Measurements from ENCODE around the gene SIRT6. TPM values are rescaled to one million over a fixed set of nuclear protein-coding genes. Genes with fewer than 3 reads are reported as not detected.
"Not testable (repeated sequence)": the region's sequence is repeated elsewhere in the genome, so short reads cannot be mapped to it uniquely, and the experiment has no call there.

The SIRT6 gene
- total RNA-seq, 1 donor from 2014 or later = 11.4 TPM

DNA sequence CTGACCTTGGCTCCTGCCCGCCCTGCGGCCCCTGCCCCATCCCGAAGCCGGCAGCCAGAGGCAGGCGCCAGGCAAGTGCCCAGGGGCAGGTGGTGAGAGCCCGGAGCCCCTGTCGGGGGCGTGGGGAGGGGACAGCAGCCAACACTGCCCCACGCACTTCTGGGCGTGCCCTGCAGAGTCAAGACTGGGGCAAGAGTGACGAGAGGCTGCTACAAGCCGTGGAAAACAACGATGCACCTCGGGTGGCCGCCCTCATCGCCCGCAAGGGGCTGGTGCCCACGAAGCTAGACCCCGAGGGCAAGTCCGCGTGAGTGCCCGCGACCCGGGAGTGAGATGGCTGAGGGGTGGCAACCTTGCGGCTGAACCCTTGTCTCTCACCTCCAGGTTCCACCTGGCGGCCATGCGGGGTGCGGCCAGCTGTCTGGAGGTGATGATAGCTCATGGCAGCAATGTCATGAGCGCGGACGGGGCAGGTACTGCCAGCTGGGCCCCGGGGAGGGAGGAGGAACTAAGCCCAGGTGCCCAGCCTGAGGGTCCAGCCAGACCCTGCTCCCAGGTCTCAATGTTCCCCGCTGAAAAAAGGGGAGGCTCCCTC, 17.4 kb upstream of the SIRT6 start:
- DNase-seq (ENCODE audit: low read depth, low spot score) = no peak

DNA sequence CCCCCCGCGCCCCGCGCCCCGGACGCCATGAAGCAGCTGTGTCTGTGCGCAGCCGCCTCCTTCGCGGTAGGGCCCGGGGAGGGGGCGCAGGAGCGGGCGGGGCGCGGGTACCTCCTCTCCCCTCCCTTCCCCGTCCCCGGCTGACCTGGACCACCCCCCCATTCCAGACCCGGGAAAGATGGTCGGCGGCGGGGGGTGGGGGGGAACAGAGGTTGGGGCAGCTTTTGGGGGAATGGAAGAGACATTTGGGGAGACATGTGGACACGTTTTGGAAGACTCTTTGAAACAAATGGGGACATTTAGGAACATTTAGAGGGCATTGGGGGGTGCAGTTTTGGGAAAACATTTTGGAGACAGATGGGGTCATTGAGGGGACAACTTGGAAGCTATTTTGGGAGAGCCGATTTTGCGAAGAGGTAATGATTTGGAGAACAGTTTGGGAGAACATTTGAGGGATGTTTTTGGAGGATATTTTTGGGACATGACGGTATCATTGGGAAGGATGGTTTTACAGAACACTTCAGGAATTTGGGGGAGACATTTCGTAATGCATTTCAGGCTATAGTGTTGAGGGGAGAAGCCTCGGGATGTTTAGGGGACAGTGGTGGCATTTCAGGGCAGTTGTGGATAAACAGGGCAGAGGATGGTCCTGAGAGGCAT, 16.2 kb upstream of the SIRT6 start:
- no peak for DNase-seq (ENCODE audit: low read depth, low spot score)

DNA sequence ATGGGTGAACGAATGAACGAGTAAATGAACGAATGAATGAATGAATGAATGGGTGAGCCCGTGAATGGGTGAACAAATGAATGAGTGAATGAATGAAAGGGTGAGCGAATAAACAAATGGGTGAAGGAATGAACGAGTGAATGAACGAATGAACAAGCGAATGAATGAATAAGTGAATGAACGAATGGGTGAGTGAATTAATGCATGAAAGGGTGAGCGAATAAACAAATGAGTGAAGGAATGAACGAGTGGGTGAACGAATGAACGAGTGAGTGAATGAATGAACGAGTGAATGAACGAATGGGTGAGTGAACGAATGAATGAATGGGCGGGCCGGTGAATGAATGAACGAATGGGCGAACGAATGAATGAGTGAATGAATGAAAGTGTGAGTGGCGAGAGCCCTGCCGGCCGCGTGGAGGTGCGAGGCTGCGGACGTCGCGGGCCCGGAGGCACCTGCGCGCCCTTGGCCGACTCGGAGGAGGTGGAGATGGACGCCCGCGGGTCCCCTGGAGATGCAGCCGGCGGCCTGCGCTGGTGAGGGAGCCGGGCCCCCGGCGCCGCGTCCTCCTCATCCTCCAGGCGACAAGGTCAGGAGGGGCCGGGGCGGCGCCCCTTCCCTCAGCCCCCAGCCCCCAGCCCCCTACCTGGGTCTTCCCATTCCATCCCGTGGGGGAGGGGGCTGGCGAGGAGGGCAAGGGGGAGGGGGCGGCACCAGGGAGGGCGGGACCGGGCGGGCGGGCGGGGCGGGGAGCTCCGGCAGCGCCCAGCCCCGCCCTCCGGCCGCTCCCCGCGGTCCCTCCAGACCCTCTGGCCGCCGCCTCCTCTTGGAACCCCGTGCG, 15.5 kb upstream of the SIRT6 start:
- no peak for DNase-seq (ENCODE audit: low read depth, low spot score)

GRCh38 chr19:4197228-4197624, 14.9 kb upstream of the SIRT6 start:
- no peak for DNase-seq (ENCODE audit: low read depth, low spot score)

DNA sequence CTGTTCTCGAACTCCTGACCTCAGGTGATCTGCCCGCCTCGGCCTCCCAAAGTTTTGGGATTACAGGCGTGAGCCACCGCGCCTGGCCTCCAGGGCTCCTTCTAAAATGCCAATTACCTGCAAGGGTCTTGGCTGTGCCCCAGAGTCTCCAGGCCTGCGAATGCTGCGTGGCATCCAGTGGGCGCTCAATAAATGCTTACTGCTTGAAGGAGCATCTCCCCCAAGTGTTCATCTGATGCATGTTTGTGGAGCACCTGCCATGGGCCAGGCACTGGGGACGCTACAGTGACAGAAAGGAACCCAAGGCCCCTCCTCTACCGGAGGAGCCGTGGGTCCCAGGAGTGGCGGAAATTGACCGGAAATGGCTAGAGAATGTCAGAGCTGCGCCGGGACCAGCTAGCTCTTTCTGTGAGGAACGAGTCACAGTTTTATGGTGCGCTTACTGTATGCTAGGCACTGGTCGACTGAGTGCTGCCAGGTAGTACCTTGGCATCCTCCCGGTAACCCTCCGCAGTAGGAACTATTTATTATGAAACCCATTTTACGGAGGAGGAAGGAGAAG, 14.3 kb upstream of the SIRT6 start:
- no peak for DNase-seq (ENCODE audit: low read depth, low spot score)

DNA sequence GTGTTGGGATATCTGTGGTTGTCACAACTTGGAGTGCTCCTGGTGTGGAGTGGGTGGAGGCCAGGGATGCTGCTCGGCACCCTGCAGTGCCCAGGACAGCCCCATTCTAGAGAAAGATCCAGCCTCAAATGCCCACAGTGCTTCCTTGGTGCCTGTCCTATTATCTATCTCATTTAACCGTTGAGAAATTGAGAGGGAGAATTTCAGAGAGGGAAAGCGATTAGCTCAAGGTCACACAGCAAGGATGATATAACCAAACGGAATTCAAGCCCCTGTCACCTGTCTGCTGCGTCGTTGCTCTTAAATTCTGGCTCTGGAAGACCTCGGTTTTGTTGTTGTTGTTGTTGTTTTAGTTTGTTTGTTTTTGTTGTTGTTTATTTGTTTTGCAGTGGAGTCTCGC, 13.6 kb upstream of the SIRT6 start:
- no peak for DNase-seq (ENCODE audit: low read depth, low spot score)

DNA sequence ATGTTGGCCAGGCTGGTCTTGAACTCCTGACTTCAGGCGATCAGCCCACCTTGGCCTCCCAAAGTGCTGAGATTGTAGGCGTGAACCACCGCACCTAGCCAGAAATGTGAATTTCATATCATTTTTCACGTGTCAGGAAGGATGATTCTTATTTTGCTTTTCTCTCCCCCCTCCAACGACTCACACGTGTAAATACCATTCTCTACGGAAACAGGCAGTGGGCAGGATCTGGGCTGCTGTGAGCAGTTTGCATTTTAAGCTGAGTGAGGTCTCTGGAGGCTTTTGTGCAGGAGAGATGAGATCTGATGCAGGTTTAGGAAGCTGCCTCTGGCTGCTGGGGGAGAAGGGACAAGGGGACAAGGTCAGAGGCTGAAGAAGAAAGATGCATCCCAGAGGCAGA, 12.0 kb upstream of the SIRT6 start:
- DNase-seq (ENCODE audit: low read depth, low spot score) = no peak

GRCh38 chr19:4192537-4192936, 10.2 kb upstream of the SIRT6 start:
- not testable (repeated sequence) for DNase-seq (ENCODE audit: low read depth, low spot score)

- no peak for DNase-seq (ENCODE audit: low read depth, low spot score)
Observed at GRCh38 chr19:4189641-4190040, 7.3 kb upstream of the SIRT6 start.

DNA sequence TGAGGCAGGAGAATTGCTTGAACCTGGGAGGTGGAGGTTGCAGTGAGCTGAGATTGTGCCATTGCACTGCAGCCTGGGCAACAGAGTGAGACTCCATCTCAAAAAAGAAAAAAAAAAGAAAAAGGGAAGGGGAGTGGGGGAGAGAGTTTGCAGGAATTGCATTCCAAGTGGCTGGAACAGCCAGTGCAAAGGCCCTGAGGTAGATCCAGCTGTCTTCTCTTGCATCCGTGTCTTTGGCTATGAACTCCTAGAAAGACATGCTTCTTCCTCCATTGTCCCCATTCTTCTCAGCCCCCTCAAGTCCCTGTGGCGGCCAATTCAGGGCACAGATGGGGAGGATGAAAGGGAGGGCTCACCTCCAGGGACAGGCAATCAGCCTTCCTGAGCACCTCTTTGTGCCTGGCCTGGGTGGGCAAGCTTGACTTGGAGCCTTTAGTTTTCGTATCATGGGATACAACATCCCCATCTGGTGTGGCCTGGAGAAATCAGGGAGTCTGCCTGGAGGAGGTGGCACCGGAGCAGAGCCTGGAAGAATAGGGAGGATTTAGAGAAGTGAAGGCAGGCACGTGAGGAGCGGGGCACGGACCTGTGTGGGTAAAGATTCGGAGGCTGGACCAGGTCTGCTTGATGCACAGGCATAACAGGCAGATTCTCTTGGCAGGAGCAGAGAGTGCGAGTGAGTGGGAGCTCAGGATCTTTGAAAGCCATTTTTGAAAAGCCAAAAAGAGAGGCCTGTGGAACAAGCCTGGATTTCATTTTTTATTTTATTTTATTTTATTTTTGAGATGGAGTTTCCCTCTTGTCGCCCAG, 5.2 kb upstream of the SIRT6 start:
- no peak for DNase-seq (ENCODE audit: low read depth, low spot score)

DNA sequence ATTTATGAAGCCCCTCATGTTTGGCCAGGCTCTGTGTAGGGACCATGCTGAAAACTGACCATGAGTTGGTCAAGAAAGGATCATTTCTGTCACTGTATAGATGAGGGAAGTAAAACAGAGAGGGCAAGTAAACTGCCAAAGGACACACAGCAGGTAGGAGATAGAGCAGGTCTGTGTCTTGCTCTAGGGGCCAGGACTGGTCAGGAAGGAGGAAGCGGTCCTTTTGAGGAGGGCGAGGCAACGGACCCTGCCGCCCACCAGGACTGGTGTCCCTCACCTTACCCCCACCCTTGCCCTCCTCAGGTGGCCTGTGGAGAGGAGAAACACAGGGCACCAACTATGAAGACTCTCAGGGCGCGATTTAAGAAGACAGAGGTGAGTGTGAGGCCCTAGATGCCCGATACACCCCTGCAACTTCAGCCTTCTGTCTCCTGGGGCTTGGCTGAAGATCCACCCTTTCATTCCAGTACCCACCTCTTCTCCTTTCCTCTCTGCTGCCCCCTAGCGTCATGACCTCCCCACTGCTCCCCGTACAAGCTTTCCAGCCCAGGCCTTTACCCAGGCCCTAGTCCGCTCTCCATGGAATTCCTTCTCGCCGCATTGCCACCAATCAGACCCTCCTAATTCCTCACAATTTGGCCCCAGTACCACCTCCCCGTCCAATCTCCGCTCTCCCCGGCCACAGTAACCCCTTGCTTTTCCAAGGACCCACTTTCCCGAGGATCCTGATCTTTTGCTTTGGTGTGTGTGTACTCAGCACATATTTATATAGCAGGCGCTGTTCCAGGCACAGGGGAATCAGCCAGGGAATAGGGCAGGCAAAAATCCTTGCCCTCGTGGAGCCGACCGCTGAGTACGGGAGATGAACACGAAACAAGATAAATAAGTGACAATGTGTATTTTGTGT, 4.0 kb upstream of the SIRT6 start:
- no peak for DNase-seq (ENCODE audit: low read depth, low spot score)

- DNase-seq (ENCODE audit: low read depth, low spot score) = no peak
Observed at GRCh38 chr19:4185413-4186086, 3.2 kb upstream of the SIRT6 start.

GRCh38 chr19:4184718-4185352, 2.5 kb upstream of the SIRT6 start:
- DNase-seq (ENCODE audit: low read depth, low spot score) = no peak

GRCh38 chr19:4183967-4184717, 1.8 kb upstream of the SIRT6 start:
- no peak for DNase-seq (ENCODE audit: low read depth, low spot score)

DNA sequence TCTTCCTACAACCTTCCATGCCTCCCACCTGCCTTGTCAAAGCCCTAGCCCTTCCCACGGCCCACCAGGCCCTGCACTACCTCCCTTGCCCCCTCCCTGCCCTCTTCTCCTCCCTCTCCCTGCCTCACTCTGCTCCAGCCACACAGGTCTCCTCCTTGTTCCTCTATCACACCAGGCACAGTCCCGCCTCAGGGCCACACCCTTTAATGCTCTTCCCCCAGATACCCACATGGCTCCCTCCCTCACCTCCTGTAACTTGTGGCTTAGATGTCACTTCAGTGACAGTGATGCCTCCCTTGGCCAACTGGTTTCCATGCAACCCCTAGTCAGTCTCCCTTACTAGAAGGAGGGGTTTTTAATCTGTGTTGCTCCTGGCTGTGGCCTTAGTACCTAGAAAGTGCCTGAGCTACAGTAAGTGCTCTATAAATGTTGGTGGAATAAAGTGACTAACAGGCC, 1.3 kb downstream of the SIRT6 start:
- no peak for DNase-seq (ENCODE audit: low read depth, low spot score)

DNA sequence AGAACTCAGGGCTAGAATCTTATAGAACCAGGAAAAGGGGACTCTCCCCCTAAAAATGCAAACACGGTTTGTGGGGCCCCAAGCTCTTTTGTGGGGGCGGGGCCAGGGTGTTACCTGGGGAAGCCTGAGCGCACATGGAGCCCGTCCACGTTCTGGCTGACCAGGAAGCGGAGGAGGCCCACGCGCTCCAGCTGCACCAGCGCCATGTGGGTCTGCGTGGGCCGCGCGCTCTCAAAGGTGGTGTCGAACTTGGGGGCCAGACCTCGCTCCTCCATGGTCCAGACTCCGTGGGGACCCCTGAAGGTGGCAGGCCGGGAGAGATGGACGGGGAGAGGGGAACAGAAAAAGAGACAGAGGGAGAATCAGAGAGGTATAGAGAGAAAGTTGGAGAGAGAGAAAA, 3.4 kb downstream of the SIRT6 start:
- no peak for DNase-seq (ENCODE audit: low read depth, low spot score)

- DNase-seq (ENCODE audit: low read depth, low spot score) = no peak
Observed at GRCh38 chr19:4177146-4177545, 5.2 kb downstream of the SIRT6 start.

DNA sequence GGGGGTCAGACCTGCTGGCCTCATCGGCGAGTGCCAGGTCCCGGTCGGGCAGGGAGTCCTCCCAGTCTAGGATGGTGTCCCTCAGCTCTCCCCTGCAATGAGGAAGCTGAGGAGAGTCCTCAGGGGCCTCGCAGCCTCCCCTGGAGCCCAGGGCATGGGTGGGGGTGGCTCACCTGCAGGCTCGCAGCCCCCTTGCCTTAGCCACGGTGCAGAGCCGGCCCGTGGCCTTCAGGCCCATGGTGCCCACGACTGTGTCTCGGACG, 6.8 kb downstream of the SIRT6 start:
- no peak for DNase-seq (ENCODE audit: low read depth, low spot score)

Data from pulmonary artery endothelial cell (primary cell).